ENCODE measurements around the gene CCL5.

Gene CCL5

GRCh38 chr17:35906191-35906925 lies 26.2 kb upstream of the CCL5 start:
- TF ChIP-seq CTCF (tag by site-specific recombination; IDR thresholded peaks at IDR 0.05) (no peak), GLIS1 (tag by site-specific recombination; IDR thresholded peaks at IDR 0.05) (peak; percentile 14; the same call in 1 of the 2 replicates), ZSCAN16 (tag by site-specific recombination; IDR thresholded peaks at IDR 0.05) (no peak)
- Histone ChIP-seq H3K27ac (ENCODE audit: extremely low read depth, low read depth, low read length) (no peak overlapping the region), H3K36me3 (ENCODE audit: control insufficient read depth in 2 of 2, insufficient read depth in 1 of 2, low read length in 2 of 2) (no peaks in the 10 kb centered on the region), H3K4me3 (ENCODE audit: low read depth, low read length) (no peak overlapping the region), H3K9me3 (ENCODE audit: control insufficient read depth, insufficient read depth, low read depth, low read length) (no peaks in the 10 kb centered on the region), H3K4me1 (ENCODE audit: control insufficient read depth, insufficient read depth, low read length) (no peaks in the 10 kb centered on the region)
- ChIA-PET POLR2A (interaction anchor here (0.6 kb wide), 1 partner anchor 317 kb away, joined by 3 read pairs; no protein-coding TSS in a partner anchor), CTCF (interaction anchor here (0.7 kb wide), 1 partner anchor 217 kb away, joined by 3 read pairs; no protein-coding TSS in a partner anchor)

- H3K4me1 ChIP-seq (ENCODE audit: control insufficient read depth, insufficient read depth, low read length): peaks cover 9% of the 10 kb centered on the region
- CTCF ChIA-PET: no interaction called here
- no peaks in the 10 kb centered on the region for H3K9me3 ChIP-seq (ENCODE audit: control insufficient read depth, insufficient read depth, low read depth, low read length)
- H3K36me3 ChIP-seq (ENCODE audit: control insufficient read depth in 2 of 2, insufficient read depth in 1 of 2, low read length in 2 of 2): no peaks in the 10 kb centered on the region
- no peak overlapping the region for H3K4me3 ChIP-seq (ENCODE audit: low read depth, low read length)
- H3K27ac ChIP-seq (ENCODE audit: extremely low read depth, low read depth, low read length): no peak overlapping the region
- POLR2A ChIA-PET: interaction anchor here (0.9 kb wide), 1 partner anchor 27 kb away, joined by 3 read pairs; the partner anchor contains the start of gene RDM1
- TF ChIP-seq ZNF558 (tag by site-specific recombination; IDR thresholded peaks at IDR 0.05): peak; percentile 45; the same call in 1 of the 2 replicates
- TF ChIP-seq ZNF121 (tag by site-specific recombination; IDR thresholded peaks at IDR 0.05): no peak
- TF ChIP-seq ZNF221 (tag by site-specific recombination; IDR thresholded peaks at IDR 0.05; ENCODE audit: borderline replicate concordance): no peak
- TF ChIP-seq AEBP2 (tag by site-specific recombination; IDR thresholded peaks at IDR 0.05; ENCODE audit: borderline replicate concordance): no peak
- no peak for TF ChIP-seq PBX3 (CRISPR knock-in tag; IDR thresholded peaks at IDR 0.05)
- TF ChIP-seq ZNF423 (tag by site-specific recombination; IDR thresholded peaks at IDR 0.05): no peak
- no peak for TF ChIP-seq ZNF133 (tag by site-specific recombination; IDR thresholded peaks at IDR 0.05)
- TF ChIP-seq ZNF311 (tag by site-specific recombination; IDR thresholded peaks at IDR 0.05; ENCODE audit: borderline replicate concordance): no peak
- TF ChIP-seq OVOL3 (tag by site-specific recombination; IDR thresholded peaks at IDR 0.05): no peak
- TF ChIP-seq ZNF18 (tag by site-specific recombination; IDR thresholded peaks at IDR 0.05): no peak
- TF ChIP-seq ZBTB17 (tag by site-specific recombination; IDR thresholded peaks at IDR 0.05): no peak
- TF ChIP-seq ZNF394 (tag by site-specific recombination; IDR thresholded peaks at IDR 0.05; ENCODE audit: borderline replicate concordance): peak; percentile 92
- peak; percentile 63; the same call in 1 of the 2 replicates for TF ChIP-seq ZBTB8A (tag by site-specific recombination; IDR thresholded peaks at IDR 0.05)
- TF ChIP-seq ZNF747 (tag by site-specific recombination; IDR thresholded peaks at IDR 0.05): no peak
- no peak for TF ChIP-seq ZBTB26 (tag by site-specific recombination; optimal IDR thresholded peaks at IDR 0.05)
- TF ChIP-seq SCRT2 (tag by site-specific recombination; IDR thresholded peaks at IDR 0.05): no peak
- TF ChIP-seq ZNF518A (tag by site-specific recombination; conservative IDR thresholded peaks at IDR 0.05; ENCODE audit: low read depth): peak; percentile 91
- peak; percentile 80 for TF ChIP-seq ZNF555 (tag by site-specific recombination; conservative IDR thresholded peaks at IDR 0.05)
Observed at GRCh38 chr17:35903451-35903850, 23.3 kb upstream of the CCL5 start.
